ENCODE data around the gene TNFRSF13B. TPM values are rescaled to one million over a fixed set of nuclear protein-coding genes. Genes with fewer than 3 reads are reported as not detected.

Gene TNFRSF13B
- total and polyA plus RNA-seq, 10 of the 15 experiments (the other 5 are each of a cell fraction or from before 2014, with no cell fraction given): 15.5 to 231 (median 119) TPM

GRCh38 chr17:16971458-16972338, at the start of gene TNFRSF13B (continued):
- TF ChIP-seq MLLT1 (IDR thresholded peaks at IDR 0.05) (peak; percentile 41), RB1 (IDR thresholded peaks at IDR 0.05; ENCODE audit: borderline replicate concordance) (no peak), SMAD5 (IDR thresholded peaks at IDR 0.05; ENCODE audit: low read depth) (peak; percentile 59; the same call in 1 of the 2 replicates), FOS (IDR thresholded peaks at IDR 0.05; ENCODE audit: borderline replicate concordance, extremely low read depth, insufficient read length) (no peak), SRF (IDR thresholded peaks at IDR 0.05; ENCODE audit: low read depth in 2 of 2, low read length in 2 of 2) (0 out of 4 replicates have a peak, but pooled peaks of 1 of the 2 experiments have one; percentile 12), RBBP5 (conservative IDR thresholded peaks at IDR 0.05) (no peak), SP1 (IDR thresholded peaks at IDR 0.05; ENCODE audit: low read depth, low read length) (no peak), HDGF (IDR thresholded peaks at IDR 0.05) (0 out of 2 replicates have a peak, but pooled peaks have one; percentile 53), TBL1XR1 (IDR thresholded peaks at IDR 0.05; ENCODE audit: low read depth, low read length) (no peak), NFYB (IDR thresholded peaks at IDR 0.05; ENCODE audit: insufficient read depth, low read depth, low read length) (peak; percentile 60), SKIL (IDR thresholded peaks at IDR 0.05; ENCODE audit: low read depth, poor library complexity, severe bottlenecking) (peak; percentile 34), ESRRA (IDR thresholded peaks at IDR 0.05; ENCODE audit: low read length) (no peak), EZH2 (IDR thresholded peaks at IDR 0.05; ENCODE audit: borderline replicate concordance, control insufficient read depth, low read depth, low read length) (no peak), IKZF2 (IDR thresholded peaks at IDR 0.05) (peak; percentile 81 to 84), ZBTB4 (CRISPR knock-in tag; IDR thresholded peaks at IDR 0.05) (no peak), ZNF687 (IDR thresholded peaks at IDR 0.05) (no peak; the same call in 1 of the 2 replicates), POLR2A (IDR thresholded peaks at IDR 0.05; ENCODE audit: low read depth, low read length) (peak; percentile 82), MEF2B (IDR thresholded peaks at IDR 0.05; ENCODE audit: partially characterized antibody, poor library complexity, severe bottlenecking) (peak; percentile 49)
